22Rv1 (cell line): ENCODE measurements around the gene ICA1.

Source experiments
- H3K27ac ChIP-seq: fragments of 450-650 bp; 2 replicates; pipeline ENCODE4 v1.5.1; 2017
- ZFX ChIP-seq: fragments of 450-650 bp; IDR thresholded peaks from 2 replicates; pipeline ENCODE4 v1.6.1; 2017; ENCODE audit warnings: antibody characterized with exemption, borderline replicate concordance
- TF ChIP-seq, protein P1 (sequence below): fragments of 450-650 bp; IDR thresholded peaks from 2 replicates; pipeline ENCODE4 v1.5.1; 2017; ENCODE audit warnings: mild to moderate bottlenecking

The ICA1 gene

DNA sequence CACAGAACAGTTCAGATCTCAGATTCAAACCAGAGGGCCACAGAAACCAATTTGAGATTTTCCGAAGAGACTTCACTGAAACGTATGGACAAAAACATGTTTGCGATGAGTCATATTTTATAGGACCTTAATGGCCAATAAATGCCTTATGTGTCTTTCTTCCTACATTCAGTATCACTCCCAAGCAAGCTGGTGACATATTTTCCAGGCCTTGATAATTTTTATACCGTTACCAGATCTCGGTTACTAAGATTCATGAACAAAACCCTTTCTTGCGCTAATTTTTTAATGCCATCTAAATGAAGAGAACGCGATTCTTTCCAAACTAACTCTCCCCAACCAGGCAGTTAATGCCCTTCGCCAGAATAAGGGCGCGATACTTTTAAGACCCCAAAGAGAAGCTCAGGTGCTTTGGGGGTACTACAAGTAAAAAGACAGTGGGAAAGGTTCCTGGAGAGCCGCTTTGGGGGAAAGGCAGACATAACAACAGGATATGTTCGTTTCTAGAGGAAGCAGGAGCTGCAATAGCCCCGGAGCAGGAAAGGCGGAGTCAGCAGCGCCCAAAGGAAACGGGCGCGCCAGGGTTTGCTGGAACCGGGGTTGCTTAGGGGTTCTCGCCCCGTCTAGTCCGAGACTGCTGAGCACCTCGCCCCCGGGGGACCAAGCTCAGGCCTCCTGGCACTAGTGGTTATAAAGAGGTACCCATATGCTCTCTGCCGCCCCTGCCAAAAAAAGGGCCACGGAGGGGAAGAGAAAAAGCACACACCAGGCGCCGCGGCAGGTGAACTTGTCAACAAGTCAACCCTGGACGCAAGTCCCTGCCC is 884 bp downstream of the ICA1 start:
- peak overlapping the region; percentile 76 for H3K27ac ChIP-seq
- TF ChIP-seq, protein P1, sequence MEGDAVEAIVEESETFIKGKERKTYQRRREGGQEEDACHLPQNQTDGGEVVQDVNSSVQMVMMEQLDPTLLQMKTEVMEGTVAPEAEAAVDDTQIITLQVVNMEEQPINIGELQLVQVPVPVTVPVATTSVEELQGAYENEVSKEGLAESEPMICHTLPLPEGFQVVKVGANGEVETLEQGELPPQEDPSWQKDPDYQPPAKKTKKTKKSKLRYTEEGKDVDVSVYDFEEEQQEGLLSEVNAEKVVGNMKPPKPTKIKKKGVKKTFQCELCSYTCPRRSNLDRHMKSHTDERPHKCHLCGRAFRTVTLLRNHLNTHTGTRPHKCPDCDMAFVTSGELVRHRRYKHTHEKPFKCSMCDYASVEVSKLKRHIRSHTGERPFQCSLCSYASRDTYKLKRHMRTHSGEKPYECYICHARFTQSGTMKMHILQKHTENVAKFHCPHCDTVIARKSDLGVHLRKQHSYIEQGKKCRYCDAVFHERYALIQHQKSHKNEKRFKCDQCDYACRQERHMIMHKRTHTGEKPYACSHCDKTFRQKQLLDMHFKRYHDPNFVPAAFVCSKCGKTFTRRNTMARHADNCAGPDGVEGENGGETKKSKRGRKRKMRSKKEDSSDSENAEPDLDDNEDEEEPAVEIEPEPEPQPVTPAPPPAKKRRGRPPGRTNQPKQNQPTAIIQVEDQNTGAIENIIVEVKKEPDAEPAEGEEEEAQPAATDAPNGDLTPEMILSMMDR, result 0 out of 2 replicates have a peak, but pooled peaks have one; percentile 4
- no peak for TF ChIP-seq ZFX

DNA sequence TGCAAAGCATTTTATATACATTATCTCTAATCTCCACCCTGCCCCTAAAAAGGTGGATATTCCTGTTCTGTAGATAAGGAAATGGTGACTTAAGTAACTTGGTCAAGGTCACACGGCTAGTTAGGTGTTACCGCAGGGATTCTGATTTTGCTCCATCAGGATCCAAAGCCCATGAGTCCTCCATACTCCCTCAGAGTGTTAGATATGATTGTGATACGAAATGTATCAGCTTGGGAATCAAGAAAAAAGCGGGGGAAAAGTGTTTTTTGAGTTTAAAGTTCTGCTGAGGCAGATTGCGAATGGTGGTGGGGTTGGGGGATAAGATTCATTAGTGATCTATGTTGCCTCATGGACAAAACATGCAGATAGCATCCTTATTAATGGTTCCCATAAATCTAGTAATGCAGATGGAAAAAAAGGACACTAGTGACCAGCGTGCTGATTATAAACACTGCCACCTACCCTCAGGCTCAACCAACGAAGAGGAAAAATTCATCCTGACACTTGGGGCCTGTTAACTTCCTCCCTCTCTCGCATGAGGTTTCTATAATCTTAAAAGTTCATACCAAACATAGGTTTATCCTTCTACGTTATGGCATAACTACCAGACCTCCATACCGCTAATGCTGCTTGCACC is 2.3 kb downstream of the ICA1 start:
- TF ChIP-seq ZFX, result no peak
- TF ChIP-seq, protein P1, result no peak
- no peak overlapping the region for H3K27ac ChIP-seq

GRCh38 chr7:8258734-8259133 is 3.2 kb downstream of the ICA1 start:
- TF ChIP-seq, protein P1, result no peak
- no peak for TF ChIP-seq ZFX

DNA sequence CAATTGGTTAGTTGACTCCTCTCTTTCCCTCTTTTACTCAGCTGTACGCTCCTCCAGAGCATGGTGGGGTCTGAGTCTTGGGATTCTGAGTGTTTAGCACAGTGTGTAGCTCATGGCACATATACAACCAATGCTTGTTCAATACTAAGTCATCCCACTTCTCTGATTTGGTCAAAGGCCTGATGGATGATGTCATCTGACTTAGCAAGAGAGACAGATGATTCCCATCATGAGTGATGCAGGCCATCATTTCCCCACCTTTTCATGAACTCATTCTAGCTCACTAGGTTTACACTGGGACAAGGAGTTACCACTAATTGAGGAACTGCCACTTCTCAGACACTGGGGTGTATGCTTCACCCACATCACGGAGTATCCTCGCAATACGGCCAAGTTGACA is 3.8 kb downstream of the ICA1 start:
- TF ChIP-seq, protein P1, result no peak
- TF ChIP-seq ZFX, result no peak

More at GRCh38 chr7:8258734-8259133, 3.2 kb downstream of the ICA1 start:
- no peak overlapping the region for H3K27ac ChIP-seq

GRCh38 chr7:8255680-8256655 is 6.0 kb downstream of the ICA1 start:
- TF ChIP-seq ZFX, result no peak
- TF ChIP-seq, protein P1, result no peak

More for the DNA sequence above, 3.8 kb downstream of the ICA1 start:
- no peak overlapping the region for H3K27ac ChIP-seq

DNA sequence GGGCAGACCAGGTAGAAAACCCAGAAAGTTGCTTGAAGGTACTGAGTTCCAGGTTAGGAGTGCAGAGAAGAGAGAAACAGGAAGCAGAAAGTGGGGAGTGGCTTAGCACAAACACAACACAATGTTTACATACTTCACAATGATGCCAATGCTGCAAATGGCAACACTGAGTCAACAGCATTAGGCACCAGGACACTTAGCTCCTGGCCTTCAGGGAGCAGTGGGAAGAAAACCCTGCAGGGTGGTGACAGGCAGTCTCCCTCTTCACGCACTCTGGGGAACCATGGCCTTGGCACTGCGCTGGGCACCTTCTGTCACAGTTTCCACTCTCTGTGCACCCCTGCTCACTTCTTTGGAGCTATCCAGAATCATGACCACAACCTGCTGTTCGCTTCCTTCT is 7.3 kb downstream of the ICA1 start:
- TF ChIP-seq, protein P1, result no peak
- TF ChIP-seq ZFX, result no peak
- peak overlapping the region; percentile 69 for H3K27ac ChIP-seq

More at GRCh38 chr7:8255680-8256655, 6.0 kb downstream of the ICA1 start:
- no peak overlapping the region for H3K27ac ChIP-seq
